GM21526 (cell line): ENCODE measurements around the gene HYAL3.

Experiments
- ATAC-seq: cut with Tn5 transposase; IDR thresholded peaks from one replicate; pipeline ENCODE4 v1.9.1; 2021; ENCODE audit warnings: moderate library complexity; ENCODE audit not compliant: unreplicated experiment, low FRiP score

The HYAL3 gene, protein sequence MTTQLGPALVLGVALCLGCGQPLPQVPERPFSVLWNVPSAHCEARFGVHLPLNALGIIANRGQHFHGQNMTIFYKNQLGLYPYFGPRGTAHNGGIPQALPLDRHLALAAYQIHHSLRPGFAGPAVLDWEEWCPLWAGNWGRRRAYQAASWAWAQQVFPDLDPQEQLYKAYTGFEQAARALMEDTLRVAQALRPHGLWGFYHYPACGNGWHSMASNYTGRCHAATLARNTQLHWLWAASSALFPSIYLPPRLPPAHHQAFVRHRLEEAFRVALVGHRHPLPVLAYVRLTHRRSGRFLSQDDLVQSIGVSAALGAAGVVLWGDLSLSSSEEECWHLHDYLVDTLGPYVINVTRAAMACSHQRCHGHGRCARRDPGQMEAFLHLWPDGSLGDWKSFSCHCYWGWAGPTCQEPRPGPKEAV

DNA sequence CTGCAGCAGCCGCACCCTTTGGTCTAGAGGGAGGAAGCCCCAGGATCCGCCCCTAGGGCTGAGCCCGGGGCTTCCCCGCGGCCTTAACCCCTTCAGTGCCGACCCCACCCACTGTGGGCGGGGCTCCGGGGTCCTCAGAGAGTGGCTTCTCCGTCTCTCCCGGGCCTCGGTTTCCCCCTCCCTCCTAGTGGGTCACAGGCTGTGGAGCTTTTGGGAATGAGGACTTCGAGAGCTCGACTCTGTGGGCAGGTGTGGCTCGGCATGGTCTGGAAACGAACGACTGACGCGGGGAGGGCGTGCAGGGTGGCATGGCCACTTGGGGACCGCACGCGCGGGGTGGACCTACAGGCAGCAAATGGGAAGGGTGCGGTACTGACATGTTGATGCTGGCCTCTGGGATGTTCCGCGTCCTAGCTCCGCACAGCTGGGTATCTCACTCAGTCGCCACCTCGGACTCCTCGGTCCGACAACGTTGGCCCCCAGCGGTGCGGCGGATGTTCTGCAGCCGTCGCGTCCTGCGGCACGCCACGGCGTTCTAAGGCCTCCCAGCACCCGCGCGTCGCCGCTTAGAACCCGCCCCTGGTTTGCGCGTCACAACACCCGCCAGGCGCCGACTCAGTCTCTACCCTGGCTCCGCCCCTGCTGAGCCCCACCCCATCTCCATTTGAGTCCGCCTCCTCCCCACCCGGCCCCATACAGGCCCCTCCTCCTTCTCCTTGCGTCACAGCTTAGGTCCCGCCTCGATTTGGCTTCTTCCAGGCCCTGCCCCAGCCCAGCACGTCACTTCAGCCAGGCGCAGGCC lies at the start of gene HYAL3, which contains the start of gene NAA80:
HYAL3 (minus strand) TSS at position 570 of the 802 bp plus-strand sequence. CDS start 3,803 bp downstream, outside the sequence.
NAA80 (minus strand) TSS at position 570 of the 802 bp plus-strand sequence. CDS start 1,942 bp downstream, outside the sequence.
- peak; percentile 75 for ATAC-seq

DNA sequence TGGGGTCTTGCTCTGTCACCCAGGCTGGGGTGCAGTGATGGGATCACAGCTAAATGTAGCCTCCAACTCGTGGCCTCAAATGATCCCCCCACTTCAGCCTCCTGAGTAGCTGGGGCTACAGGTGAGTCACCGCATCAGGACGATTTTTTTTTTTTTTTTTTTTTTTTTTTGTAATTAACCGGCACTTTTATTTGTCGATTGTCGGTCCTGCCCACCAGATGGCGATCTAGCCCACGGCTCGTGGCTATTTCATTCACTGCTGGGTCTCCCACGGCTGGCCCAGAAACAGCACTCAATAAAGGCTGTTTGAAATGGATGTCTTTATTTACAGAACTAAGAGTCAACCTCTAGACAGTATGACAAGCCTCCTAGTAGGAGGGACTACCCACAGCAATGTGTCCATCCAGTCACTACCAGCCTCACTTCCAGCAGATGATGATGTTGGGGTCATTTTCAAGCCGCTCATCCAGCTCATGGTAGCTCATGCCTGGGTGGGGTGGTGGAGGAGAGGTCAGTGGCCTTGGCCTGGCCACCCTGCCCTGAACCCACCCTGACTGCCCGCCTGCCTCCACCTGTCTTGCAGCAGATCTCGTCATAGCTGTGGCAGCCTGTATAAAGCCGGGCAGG lies 48.1 kb upstream of the HYAL3 start:
- ATAC-seq = no peak

- no peak for ATAC-seq
Observed at GRCh38 chr3:50345586-50346234, 46.5 kb upstream of the HYAL3 start, which contains the start of gene ZMYND10. Gene ZMYND10 (minus strand): TSS chr3:50345732. CDS start chr3:50345579, 153 bp downstream.

DNA sequence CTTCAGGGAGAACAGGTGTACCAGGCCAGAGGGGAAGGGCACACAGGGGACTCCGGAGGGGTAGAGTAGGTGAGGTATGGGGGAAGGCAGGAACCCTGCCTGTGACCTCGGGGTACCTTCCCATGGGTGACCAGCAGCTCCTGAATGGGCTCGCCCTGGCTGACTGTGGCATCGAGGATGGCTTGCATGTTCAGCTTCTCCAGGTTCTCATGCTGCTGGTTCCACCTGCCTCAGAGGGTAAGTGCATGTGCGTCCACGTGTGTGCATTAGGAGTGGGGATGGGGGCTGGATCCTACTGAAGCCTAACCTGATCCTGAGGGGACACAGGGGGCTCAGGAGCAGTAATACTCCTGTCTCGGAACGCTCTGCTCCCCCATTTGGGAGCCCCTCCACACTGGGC lies 45.8 kb upstream of the HYAL3 start:
- no peak for ATAC-seq

GRCh38 chr3:50342813-50343633 lies 43.8 kb upstream of the HYAL3 start:
- no peak for ATAC-seq

GRCh38 chr3:50341996-50342650 lies 42.9 kb upstream of the HYAL3 start:
- ATAC-seq = no peak

GRCh38 chr3:50341537-50341936 lies 42.3 kb upstream of the HYAL3 start:
- no peak for ATAC-seq

- no peak for ATAC-seq
Observed at GRCh38 chr3:50340448-50341329, 41.5 kb upstream of the HYAL3 start, which contains the start of gene RASSF1. Gene RASSF1 (minus strand): TSS chr3:50340836. CDS start chr3:50340805, 31 bp downstream.

GRCh38 chr3:50340147-50340447 lies 40.9 kb upstream of the HYAL3 start:
- no peak for ATAC-seq

DNA sequence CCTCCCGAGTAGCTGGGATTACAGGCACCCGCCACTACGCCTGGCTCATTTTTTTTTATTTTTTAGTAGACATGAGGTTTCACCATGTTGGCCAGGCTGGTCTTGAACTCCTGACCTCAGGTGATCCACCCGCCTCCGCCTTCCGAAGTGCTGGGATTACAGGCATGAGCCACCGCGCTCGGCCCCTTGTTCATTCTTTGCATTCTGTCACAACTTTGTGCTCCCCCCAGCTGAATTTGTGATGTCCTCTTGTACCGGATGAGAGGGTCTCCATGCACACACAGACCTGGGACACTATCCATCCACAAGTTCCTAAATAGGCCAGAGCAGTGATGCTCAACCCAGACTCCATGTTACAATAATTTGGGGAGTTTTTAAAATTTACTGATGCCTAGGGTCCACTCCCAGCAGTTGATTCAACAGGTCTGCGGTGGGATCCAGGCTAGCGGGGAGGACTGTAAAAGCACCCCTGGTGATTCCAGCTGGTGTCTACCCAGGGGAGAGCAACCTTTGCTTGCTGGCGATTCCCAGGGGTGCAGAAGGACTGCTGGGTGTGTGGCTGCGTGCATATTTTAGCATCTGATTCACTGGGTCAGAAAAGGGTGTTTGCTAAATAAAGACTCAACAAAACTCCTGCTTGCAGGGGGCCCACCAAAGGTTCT lies 40.4 kb upstream of the HYAL3 start:
- no peak for ATAC-seq

DNA sequence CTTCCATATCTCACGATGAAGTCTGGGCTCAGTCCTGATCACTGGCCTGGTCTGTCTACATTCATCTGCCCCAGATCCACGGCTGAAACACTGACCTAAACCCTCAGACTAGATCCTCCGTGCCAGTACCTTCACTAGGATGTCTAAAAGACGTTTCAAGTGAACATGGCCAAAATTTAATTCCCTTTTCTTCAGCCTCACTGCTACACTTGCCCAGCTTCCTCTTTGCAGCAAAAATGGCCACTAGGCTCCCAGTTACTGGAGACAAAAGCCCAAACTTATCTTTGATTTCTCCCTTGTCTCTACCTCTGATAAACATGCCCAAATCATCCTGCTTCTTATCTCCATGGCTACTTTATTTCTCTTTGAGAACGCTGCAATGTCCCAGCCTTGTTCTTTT lies 39.8 kb upstream of the HYAL3 start:
- no peak for ATAC-seq

DNA sequence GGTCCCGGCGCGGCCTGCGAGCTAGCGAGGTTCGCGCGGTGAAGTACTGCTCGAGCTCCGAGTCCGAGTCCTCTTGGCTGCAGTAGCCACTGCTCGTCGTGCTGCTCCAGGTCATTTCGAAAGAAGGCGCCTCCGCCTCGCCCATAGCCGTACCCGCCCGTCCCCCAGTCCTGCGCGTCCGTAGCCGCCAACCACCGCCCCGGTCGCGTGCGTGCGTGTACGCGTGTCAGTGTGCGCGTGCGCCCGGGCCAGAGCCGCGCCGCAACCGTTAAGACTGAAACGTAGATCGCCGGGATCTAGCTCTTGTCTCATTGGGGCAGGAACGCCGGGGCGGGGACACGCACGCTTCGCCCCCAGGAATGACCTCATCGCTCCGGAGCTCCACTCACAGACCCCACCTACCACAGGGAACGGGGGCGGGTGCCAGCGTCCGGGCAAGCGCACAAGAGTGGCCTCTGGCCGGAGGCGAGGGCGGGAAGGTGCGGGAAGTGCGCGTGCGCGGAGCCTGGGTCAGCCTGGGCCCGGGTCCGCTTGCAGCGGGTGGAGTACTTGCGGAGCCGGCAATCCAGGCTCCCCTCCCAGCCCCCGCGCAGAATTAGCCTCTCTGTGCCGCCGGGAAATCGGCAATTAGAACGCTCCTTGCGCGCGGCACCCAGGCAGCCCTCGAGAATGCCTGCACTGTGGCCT lies 38.1 kb upstream of the HYAL3 start:
- ATAC-seq = peak; percentile 59

- ATAC-seq = peak; percentile 9
Observed at GRCh38 chr3:50336452-50337174, 37.4 kb upstream of the HYAL3 start.

DNA sequence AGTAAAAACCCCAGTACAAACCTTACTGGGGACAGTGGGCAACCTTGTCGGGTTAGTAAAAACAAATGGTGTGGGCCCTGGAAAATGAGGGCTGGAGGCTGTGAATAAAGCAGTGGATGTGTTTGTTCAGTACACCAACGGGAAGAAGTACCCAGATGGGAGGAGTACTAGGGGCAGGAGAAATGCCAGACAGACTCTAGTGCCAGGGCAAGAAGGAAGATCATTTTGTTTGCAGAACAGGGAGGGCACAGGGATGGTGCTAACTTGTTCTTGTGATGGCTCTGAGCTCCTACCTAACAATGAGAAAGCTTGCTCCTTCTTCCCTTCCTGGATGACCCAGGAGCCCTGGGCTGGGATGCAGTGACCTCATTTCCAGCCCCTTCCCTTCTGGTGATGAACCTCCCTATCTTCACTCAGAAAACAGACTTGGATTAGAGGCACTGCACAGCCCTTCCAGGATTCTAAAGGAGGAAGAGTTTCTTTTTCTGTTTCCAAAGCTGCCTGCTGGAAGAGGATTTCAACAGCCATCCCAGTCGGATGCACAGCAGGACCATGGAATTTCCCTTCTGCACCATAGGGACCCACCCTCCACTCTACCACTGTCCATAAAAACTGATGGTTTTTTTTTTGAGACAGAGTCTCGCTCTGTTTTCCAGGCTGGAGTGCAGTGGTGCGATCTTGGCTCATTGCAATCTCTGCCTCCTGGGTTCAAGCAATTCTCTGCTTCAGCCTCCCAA lies 35.3 kb upstream of the HYAL3 start:
- no peak for ATAC-seq

- ATAC-seq = no peak
Observed at GRCh38 chr3:50333744-50334328, 34.6 kb upstream of the HYAL3 start.
